ENCODE data around the gene PANX1. TPM values are rescaled to one million over a fixed set of nuclear protein-coding genes. Genes with fewer than 3 reads are reported as not detected.

PANX1 gene
- total RNA-seq, 2 donors from 2014 or later: 8.8 to 16.2 TPM

GRCh38 chr11:94212898-94213297, 84.3 kb downstream of the PANX1 start:
- intact Hi-C loops (cut with DNase I): no loop called here
- DNase-seq (no peak), ATAC-seq (no peak)

- DNase-seq: no peak
- ATAC-seq: no peak
- intact Hi-C loops (cut with DNase I): no loop called here
Measured at GRCh38 chr11:94217705-94218104, 89.1 kb downstream of the PANX1 start.

GRCh38 chr11:94218372-94218771, 89.7 kb downstream of the PANX1 start:
- no peak for DNase-seq
- intact Hi-C loops (cut with DNase I): no loop called here

GRCh38 chr11:94219771-94220170, 91.1 kb downstream of the PANX1 start:
- DNase-seq (no peak), ATAC-seq (no peak)
- intact Hi-C loops (cut with DNase I): no loop called here

More at GRCh38 chr11:94218372-94218771, 89.7 kb downstream of the PANX1 start:
- ATAC-seq: no peak

- no peak for DNase-seq
- intact Hi-C loops (cut with DNase I): no loop called here
- ATAC-seq: no peak
Measured at GRCh38 chr11:94224078-94224477, 95.4 kb downstream of the PANX1 start.

Other genes with a start within 250 kb of the PANX1 start
- gene HEPHL1, start 107.5 kb upstream of the PANX1 start, total RNA-seq: not detected
- not detected for gene IZUMO1R, start 175.7 kb downstream of the PANX1 start, total RNA-seq

All from left cardiac atrium (tissue), 4 donors.